SH-SY5Y (cell line): ENCODE measurements around the gene TPPP2.

ENCODE experiments used
- GATA2 ChIP-seq: IDR thresholded peaks from 2 replicates; pipeline ENCODE4 v1.6.1; 2011; ENCODE audit warnings: mild to moderate bottlenecking, low read depth, low read length
- GATA3 ChIP-seq: IDR thresholded peaks from 2 replicates; pipeline ENCODE4 v1.6.1; 2011; ENCODE audit warnings: low read depth, mild to moderate bottlenecking, low read length, moderate library complexity

DNA sequence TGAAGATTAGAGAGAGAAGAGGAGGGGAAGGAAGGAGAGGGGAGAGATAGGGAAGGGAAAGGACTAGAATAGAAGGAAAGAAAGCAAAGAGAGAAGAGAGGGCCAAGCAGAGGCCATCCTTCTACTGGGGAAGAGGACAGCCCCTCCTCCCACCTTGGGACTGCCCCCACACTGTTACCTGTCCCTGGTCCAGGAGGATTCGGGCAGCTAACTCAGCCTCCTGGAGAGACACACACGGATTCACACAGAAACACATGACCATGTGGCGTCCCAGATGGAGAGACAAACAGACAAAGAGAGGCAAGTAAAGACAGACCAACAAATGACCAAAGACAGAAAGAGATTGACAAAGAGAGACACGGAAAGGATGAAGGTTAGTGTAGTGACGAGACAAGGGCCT lies 7.3 kb upstream of the TPPP2 start:
- no peak for TF ChIP-seq GATA2
- no peak for TF ChIP-seq GATA3
